ENCODE data around the gene MSI2. TPM values are rescaled to one million over a fixed set of nuclear protein-coding genes. Genes with fewer than 3 reads are reported as not detected.

MSI2 gene
- total and polyA plus RNA-seq, 12 donors, result 25.5 to 135 (median 121) TPM

DNA sequence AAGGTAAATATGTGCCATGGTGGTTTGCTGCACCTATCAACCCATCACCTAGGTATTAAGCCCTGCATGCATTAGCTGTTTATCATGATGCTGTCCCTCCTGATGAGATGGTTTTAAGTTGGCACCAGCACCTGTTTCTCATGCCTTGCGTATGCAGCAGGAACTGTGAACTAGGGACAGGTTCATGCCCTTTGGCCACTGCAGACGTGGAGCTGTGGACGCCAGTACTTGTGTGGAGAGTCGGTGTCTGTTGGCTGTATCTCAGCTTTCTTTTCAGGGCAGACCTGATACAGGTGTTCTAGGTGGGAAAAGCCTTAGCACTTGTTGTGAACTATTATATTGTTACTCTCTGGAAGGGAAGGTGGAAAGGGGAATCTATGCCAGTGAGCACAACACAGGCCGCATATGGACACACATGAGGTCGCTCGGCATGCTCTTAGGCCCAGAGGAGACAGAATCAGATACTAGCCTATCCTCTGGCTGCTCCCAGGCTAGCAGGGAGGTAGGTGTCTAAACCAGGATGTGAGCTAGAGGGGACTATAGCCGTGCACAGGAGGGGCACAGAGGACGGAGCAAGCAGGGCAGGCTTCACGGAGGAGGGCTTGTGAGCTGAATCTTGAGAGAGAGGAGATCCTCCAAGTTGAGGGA is 22.5 kb downstream of the MSI2 start:
- DNase-seq, result no peak
- intact Hi-C loops (cut with DNase I), result no loop called here
- TF ChIP-seq, protein P1, sequence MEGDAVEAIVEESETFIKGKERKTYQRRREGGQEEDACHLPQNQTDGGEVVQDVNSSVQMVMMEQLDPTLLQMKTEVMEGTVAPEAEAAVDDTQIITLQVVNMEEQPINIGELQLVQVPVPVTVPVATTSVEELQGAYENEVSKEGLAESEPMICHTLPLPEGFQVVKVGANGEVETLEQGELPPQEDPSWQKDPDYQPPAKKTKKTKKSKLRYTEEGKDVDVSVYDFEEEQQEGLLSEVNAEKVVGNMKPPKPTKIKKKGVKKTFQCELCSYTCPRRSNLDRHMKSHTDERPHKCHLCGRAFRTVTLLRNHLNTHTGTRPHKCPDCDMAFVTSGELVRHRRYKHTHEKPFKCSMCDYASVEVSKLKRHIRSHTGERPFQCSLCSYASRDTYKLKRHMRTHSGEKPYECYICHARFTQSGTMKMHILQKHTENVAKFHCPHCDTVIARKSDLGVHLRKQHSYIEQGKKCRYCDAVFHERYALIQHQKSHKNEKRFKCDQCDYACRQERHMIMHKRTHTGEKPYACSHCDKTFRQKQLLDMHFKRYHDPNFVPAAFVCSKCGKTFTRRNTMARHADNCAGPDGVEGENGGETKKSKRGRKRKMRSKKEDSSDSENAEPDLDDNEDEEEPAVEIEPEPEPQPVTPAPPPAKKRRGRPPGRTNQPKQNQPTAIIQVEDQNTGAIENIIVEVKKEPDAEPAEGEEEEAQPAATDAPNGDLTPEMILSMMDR (IDR thresholded peaks at IDR 0.05), result no peak
- Histone ChIP-seq H3K27me3 (no peaks in the 10 kb centered on the region), H3K36me3 (peaks cover 0 to 22% (median 4%) of the 10 kb centered on the region in 9 donors), H3K4me3 (no peak overlapping the region), H3K9me3 (no peaks in the 10 kb centered on the region), H3K27ac (no peak overlapping the region), H3K4me1 (peaks cover 5 to 43% (median 17%) of the 10 kb centered on the region in 9 donors)
- 94 to 95% methylated on average over 10 of the region's 10 CpGs for WGBS, 2 donors
- peak in 1 of 8 donors; percentile 25 for ATAC-seq

DNA sequence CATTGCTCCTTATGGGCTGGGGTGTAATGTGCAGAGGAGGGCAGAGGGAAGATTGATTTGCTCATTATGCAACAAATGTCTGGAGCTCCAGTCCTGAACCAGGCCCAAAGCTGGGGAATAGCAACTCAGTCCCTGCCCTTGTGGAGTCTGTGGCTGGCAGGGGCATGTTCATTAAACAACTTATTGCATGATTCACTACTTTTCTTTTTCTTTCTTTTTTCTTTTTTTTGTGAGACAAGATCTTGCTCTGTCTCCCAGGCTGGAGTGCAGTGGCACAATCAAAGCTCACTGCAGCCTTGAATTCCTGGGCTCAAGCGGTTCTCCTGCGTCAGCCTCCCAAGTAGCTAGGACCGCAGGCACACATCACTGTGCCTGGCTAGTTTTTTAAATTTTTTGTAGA is 23.1 kb downstream of the MSI2 start:
- Histone ChIP-seq H3K4me1 (peaks cover 5 to 44% (median 17%) of the 10 kb centered on the region in 9 donors), H3K27ac (no peak overlapping the region), H3K9me3 (no peaks in the 10 kb centered on the region), H3K36me3 (peaks cover 0 to 16% (median 2%) of the 10 kb centered on the region in 9 donors), H3K4me3 (no peak overlapping the region), H3K27me3 (no peaks in the 10 kb centered on the region)
- DNase-seq (no peak), ATAC-seq (no peak)
- WGBS, 2 donors, result 91 to 97% methylated on average over 3 of the region's 3 CpGs
- TF ChIP-seq, protein P1 (IDR thresholded peaks at IDR 0.05), result no peak
- intact Hi-C loops (cut with DNase I), result no loop called here

DNA sequence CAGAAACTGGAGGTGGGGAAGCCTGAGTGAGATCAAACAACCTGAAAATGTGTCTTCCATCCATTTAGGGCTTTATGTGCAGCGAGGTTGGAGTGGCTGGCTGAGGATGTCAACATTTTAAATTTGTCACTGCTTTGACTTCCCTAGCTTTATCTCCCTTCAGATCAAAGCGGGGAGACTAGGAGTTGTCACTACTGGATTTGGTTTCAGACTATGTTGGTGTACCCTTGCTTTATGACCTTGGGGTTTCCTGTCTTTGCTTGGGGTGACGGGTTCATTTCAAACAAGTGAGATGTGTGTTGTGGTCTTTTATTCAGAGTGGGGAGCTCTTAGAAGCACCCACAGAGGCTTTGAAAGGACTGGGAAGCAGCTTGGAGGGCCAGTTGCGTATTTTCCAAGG is 25.6 kb downstream of the MSI2 start:
- WGBS, 2 donors, result 80 to 84% methylated on average over 4 of the region's 4 CpGs
- H3K4me3 ChIP-seq, result no peak overlapping the region
- H3K4me1 ChIP-seq, result peaks cover 5 to 51% (median 32%) of the 10 kb centered on the region in 9 donors
- H3K27ac ChIP-seq, result peak overlapping the region in 7 of 10 donors; percentile 23 to 52 (median 41)
- DNase-seq, result no peak
- ATAC-seq, result no peak
- H3K36me3 ChIP-seq, result peaks cover 0 to 11% (median 0%) of the 10 kb centered on the region in 9 donors
- no peaks in the 10 kb centered on the region for H3K27me3 ChIP-seq
- intact Hi-C loops (cut with DNase I), result loop anchor here in 2 of 10 donors (10.0 kb wide), 2 partner anchors 57 to 393 kb away; no protein-coding TSS in a partner anchor
- no peaks in the 10 kb centered on the region for H3K9me3 ChIP-seq
- TF ChIP-seq, protein P1 (IDR thresholded peaks at IDR 0.05), result no peak

DNA sequence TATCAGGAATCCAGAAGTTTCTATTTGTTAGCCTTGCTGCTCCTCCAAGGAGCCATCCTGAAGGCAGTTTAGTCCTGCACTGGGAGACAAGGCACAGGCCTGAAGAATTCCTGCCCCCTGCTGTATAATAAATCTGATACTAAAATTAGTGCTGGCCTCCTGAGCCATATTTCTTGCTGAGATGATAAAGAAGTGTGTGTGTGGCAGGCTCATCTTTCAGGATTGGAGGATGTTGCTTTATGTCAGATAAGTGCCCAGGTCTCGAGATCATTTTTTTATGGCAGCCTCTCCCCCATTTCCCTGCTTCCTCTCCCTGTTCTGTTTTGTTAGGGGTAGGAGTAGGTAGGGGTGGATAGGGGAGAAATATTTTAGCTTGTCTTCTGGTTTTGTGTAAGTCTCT is 26.0 kb downstream of the MSI2 start:
- Histone ChIP-seq H3K27ac (peak overlapping the region in 7 of 10 donors; percentile 23 to 52 (median 41)), H3K36me3 (peaks cover 0 to 10% (median 0%) of the 10 kb centered on the region in 9 donors), H3K4me1 (peaks cover 5 to 55% (median 34%) of the 10 kb centered on the region in 9 donors), H3K9me3 (no peaks in the 10 kb centered on the region), H3K27me3 (no peaks in the 10 kb centered on the region), H3K4me3 (no peak overlapping the region)
- ATAC-seq (peak in 7 of 8 donors; percentile 34 to 75 (median 50)), DNase-seq (no peak)
- 42 to 46% methylated on average over 1 of the region's 1 CpG for WGBS, 2 donors
- TF ChIP-seq, protein P1 (IDR thresholded peaks at IDR 0.05), result peak in 3 of 9 donors; percentile 28 to 37 (median 33)
- intact Hi-C loops (cut with DNase I), result loop anchor here in 2 of 10 donors (10.0 kb wide), 2 partner anchors 57 to 393 kb away; no protein-coding TSS in a partner anchor
